ENCODE measurements around the gene MUC5B. TPM values are rescaled to one million over a fixed set of nuclear protein-coding genes. Genes with fewer than 3 reads are reported as not detected.
"Not testable (repeated sequence)": the region's sequence is repeated elsewhere in the genome, so short reads cannot be mapped to it uniquely, and the experiment has no call there.

MUC5B gene
- polyA plus RNA-seq, 4 donors, result 0.01 to 0.74 (median 0.23) TPM; not detected in 1

GRCh38 chr11:1188451-1189130 lies 34.3 kb upstream of the MUC5B start:
- not testable (repeated sequence) for DNase-seq (ENCODE audit: low read depth in 4 of 4, low spot score in 3 of 4)

GRCh38 chr11:1189816-1190215 lies 33.0 kb upstream of the MUC5B start:
- not testable (repeated sequence) for DNase-seq (ENCODE audit: low read depth in 4 of 4, low spot score in 3 of 4)

GRCh38 chr11:1191786-1192470 lies 30.9 kb upstream of the MUC5B start:
- DNase-seq (ENCODE audit: low read depth in 4 of 4, low spot score in 3 of 4), result not testable (repeated sequence)

- DNase-seq (ENCODE audit: low read depth in 4 of 4, low spot score in 3 of 4), result no peak
Measured at GRCh38 chr11:1192741-1193325, 30.0 kb upstream of the MUC5B start.

GRCh38 chr11:1193326-1194230 lies 29.3 kb upstream of the MUC5B start:
- no peak for DNase-seq (ENCODE audit: low read depth in 4 of 4, low spot score in 3 of 4)

- no peak for DNase-seq (ENCODE audit: low read depth in 4 of 4, low spot score in 3 of 4)
Measured at GRCh38 chr11:1194231-1194976, 28.5 kb upstream of the MUC5B start.

GRCh38 chr11:1194977-1195681 lies 27.7 kb upstream of the MUC5B start:
- no peak for DNase-seq (ENCODE audit: low read depth in 4 of 4, low spot score in 3 of 4)

GRCh38 chr11:1195682-1196515 lies 27.0 kb upstream of the MUC5B start:
- no peak for DNase-seq (ENCODE audit: low read depth in 4 of 4, low spot score in 3 of 4)

- no peak for DNase-seq (ENCODE audit: low read depth in 4 of 4, low spot score in 3 of 4)
Measured at GRCh38 chr11:1196516-1197391, 26.1 kb upstream of the MUC5B start.

- no peak for DNase-seq (ENCODE audit: low read depth in 4 of 4, low spot score in 3 of 4)
Measured at GRCh38 chr11:1197431-1197885, 25.4 kb upstream of the MUC5B start.

- no peak for DNase-seq (ENCODE audit: low read depth in 4 of 4, low spot score in 3 of 4)
Measured at GRCh38 chr11:1197886-1198560, 24.8 kb upstream of the MUC5B start.

GRCh38 chr11:1198561-1199240 lies 24.2 kb upstream of the MUC5B start:
- DNase-seq (ENCODE audit: low read depth in 4 of 4, low spot score in 3 of 4), result no peak

GRCh38 chr11:1199241-1199750 lies 23.6 kb upstream of the MUC5B start:
- no peak for DNase-seq (ENCODE audit: low read depth in 4 of 4, low spot score in 3 of 4)

GRCh38 chr11:1199751-1200610 lies 22.9 kb upstream of the MUC5B start:
- no peak for DNase-seq (ENCODE audit: low read depth in 4 of 4, low spot score in 3 of 4)

GRCh38 chr11:1200611-1201191 lies 22.2 kb upstream of the MUC5B start:
- no peak for DNase-seq (ENCODE audit: low read depth in 4 of 4, low spot score in 3 of 4)

All from left renal pelvis (tissue), 4 donors.